ENCODE measurements around the gene STAC3. TPM values are rescaled to one million over a fixed set of nuclear protein-coding genes. Genes with fewer than 3 reads are reported as not detected.

Gene STAC3
- total and polyA plus RNA-seq, 2 of the 13 experiments (the other 11 are each of a cell fraction or from before 2014, with no cell fraction given) = 0.18 to 0.22 TPM

DNA sequence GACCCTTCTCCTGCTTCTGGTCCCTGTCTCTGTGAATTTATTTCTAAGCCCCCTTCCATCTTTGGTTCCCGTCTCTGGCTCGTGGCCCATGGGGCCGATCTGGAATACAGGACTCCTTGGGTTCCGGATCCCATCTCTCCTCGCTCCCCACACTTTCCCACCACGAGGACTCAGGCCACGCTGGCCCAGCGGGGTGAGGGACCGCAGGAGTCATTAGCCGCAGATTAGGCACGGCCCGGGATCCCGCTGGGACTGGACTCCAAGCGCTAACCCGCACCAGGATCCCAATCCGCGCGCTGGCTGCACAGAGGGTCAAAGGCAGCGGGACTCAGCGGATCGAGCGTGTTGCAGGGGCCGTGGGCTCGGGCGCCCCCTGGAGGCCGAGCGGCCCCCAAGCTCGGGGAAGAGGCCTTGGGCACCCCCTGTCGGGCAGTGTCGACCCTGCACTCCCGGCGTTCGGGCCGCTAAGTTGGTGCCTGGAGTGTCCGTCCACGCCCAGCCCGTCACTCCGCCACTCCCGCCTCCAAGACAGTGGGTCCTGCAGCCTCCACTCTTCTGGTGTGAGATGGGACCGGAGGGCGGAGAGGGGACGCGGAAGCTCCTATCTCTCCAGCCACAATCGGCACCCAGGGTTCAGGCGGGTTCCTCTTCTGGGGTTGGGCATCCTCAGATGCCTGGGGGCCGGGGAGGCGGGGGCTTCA, 12.0 kb downstream of the STAC3 start (continued):
- TF ChIP-seq, protein P1, sequence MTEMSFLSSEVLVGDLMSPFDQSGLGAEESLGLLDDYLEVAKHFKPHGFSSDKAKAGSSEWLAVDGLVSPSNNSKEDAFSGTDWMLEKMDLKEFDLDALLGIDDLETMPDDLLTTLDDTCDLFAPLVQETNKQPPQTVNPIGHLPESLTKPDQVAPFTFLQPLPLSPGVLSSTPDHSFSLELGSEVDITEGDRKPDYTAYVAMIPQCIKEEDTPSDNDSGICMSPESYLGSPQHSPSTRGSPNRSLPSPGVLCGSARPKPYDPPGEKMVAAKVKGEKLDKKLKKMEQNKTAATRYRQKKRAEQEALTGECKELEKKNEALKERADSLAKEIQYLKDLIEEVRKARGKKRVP (CRISPR knock-in tag; IDR thresholded peaks at IDR 0.05) = peak in 1 of 2 experiments; percentile 84; a peak in 2 of 4 replicates
- TF ChIP-seq YY1 (IDR thresholded peaks at IDR 0.05; ENCODE audit: insufficient read depth, insufficient replicate concordance, low read depth, low read length) (peak; percentile 79), NFYC (CRISPR knock-in tag; IDR thresholded peaks at IDR 0.05) (no peak), ERF (CRISPR knock-in tag; IDR thresholded peaks at IDR 0.05) (peak; percentile 73; the same call in 1 of the 2 replicates), CENPT (CRISPR knock-in tag; IDR thresholded peaks at IDR 0.05; ENCODE audit: low read depth) (0 out of 2 replicates have a peak, but pooled peaks have one; percentile 7), MLLT10 (CRISPR knock-in tag; IDR thresholded peaks at IDR 0.05) (no peak), KLF9 (CRISPR knock-in tag; IDR thresholded peaks at IDR 0.05; ENCODE audit: low read depth) (no peak), TRIM24 (CRISPR knock-in tag; IDR thresholded peaks at IDR 0.05) (no peak), ZNF660 (CRISPR knock-in tag; IDR thresholded peaks at IDR 0.05; ENCODE audit: borderline replicate concordance, low read depth) (no peak), ZNF510 (CRISPR knock-in tag; IDR thresholded peaks at IDR 0.05; ENCODE audit: low read depth) (no peak), CHD4 (IDR thresholded peaks at IDR 0.05; ENCODE audit: borderline replicate concordance, low read length) (no peak), DR1 (CRISPR knock-in tag; IDR thresholded peaks at IDR 0.05) (peak; percentile 80; the same call in 1 of the 2 replicates), RCOR2 (CRISPR knock-in tag; IDR thresholded peaks at IDR 0.05) (no peak)
- TF ChIP-seq, protein P2, sequence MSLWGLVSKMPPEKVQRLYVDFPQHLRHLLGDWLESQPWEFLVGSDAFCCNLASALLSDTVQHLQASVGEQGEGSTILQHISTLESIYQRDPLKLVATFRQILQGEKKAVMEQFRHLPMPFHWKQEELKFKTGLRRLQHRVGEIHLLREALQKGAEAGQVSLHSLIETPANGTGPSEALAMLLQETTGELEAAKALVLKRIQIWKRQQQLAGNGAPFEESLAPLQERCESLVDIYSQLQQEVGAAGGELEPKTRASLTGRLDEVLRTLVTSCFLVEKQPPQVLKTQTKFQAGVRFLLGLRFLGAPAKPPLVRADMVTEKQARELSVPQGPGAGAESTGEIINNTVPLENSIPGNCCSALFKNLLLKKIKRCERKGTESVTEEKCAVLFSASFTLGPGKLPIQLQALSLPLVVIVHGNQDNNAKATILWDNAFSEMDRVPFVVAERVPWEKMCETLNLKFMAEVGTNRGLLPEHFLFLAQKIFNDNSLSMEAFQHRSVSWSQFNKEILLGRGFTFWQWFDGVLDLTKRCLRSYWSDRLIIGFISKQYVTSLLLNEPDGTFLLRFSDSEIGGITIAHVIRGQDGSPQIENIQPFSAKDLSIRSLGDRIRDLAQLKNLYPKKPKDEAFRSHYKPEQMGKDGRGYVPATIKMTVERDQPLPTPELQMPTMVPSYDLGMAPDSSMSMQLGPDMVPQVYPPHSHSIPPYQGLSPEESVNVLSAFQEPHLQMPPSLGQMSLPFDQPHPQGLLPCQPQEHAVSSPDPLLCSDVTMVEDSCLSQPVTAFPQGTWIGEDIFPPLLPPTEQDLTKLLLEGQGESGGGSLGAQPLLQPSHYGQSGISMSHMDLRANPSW (CRISPR knock-in tag; IDR thresholded peaks at IDR 0.05; ENCODE audit: borderline replicate concordance) = peak; percentile 84; the same call in 1 of the 2 replicates
- TF ChIP-seq, protein P3, sequence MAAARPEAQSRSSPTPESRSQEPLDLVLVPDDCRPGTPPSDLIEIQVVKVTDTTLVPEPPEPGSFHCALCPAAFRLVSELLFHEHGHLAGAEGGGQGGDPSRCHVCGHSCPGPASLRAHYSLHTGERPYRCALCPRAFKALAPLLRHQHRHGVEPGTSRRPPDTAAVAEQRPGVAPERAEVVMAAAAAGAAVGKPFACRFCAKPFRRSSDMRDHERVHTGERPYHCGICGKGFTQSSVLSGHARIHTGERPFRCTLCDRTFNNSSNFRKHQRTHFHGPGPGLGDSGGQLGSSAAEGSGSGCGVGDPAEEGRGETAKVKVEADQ (CRISPR knock-in tag; IDR thresholded peaks at IDR 0.05; ENCODE audit: borderline replicate concordance) = peak; percentile 68; the same call in 1 of the 2 replicates
- TF ChIP-seq, protein P4, sequence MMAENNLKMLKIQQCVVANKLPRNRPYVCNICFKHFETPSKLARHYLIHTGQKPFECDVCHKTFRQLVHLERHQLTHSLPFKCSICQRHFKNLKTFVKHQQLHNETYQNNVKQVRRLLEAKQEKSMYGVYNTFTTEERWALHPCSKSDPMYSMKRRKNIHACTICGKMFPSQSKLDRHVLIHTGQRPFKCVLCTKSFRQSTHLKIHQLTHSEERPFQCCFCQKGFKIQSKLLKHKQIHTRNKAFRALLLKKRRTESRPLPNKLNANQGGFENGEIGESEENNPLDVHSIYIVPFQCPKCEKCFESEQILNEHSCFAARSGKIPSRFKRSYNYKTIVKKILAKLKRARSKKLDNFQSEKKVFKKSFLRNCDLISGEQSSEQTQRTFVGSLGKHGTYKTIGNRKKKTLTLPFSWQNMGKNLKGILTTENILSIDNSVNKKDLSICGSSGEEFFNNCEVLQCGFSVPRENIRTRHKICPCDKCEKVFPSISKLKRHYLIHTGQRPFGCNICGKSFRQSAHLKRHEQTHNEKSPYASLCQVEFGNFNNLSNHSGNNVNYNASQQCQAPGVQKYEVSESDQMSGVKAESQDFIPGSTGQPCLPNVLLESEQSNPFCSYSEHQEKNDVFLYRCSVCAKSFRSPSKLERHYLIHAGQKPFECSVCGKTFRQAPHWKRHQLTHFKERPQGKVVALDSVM (CRISPR knock-in tag; IDR thresholded peaks at IDR 0.05) = peak; percentile 9; the same call in 1 of the 2 replicates
